HEK293T (cell line): ENCODE results near the gene EFR3B.

ENCODE experiments used
- ELF4 ChIP-seq: fragments of 450-650 bp; IDR thresholded peaks from 2 replicates; pipeline ENCODE4 v1.6.1; 2017; ENCODE audit warnings: antibody characterized with exemption
- FOXA1 ChIP-seq: fragments of 450-650 bp; IDR thresholded peaks from 2 replicates; pipeline ENCODE4 v1.6.1; 2016; ENCODE audit warnings: mild to moderate bottlenecking
- FOXM1 ChIP-seq: fragments of 450-650 bp; IDR thresholded peaks from 2 replicates; pipeline ENCODE4 v1.6.1; 2017; ENCODE audit warnings: mild to moderate bottlenecking, borderline replicate concordance
- HDGF ChIP-seq: fragments of 450-650 bp; IDR thresholded peaks from 2 replicates; pipeline ENCODE4 v1.6.1; 2017; ENCODE audit warnings: antibody characterized with exemption, borderline replicate concordance
- NFRKB ChIP-seq: fragments of 450-650 bp; IDR thresholded peaks from 2 replicates; pipeline ENCODE4 v1.6.1; 2016; ENCODE audit warnings: mild to moderate bottlenecking, moderate library complexity
- SP1 ChIP-seq: fragments of 450-650 bp; IDR thresholded peaks from 2 replicates; pipeline ENCODE4 v1.6.1; 2017
- SUZ12 ChIP-seq: fragments of 450-650 bp; IDR thresholded peaks from 2 replicates; pipeline ENCODE4 v1.6.1; 2016; ENCODE audit warnings: mild to moderate bottlenecking
- TARDBP ChIP-seq: fragments of 450-650 bp; IDR thresholded peaks from 2 replicates; pipeline ENCODE4 v1.6.1; 2016

DNA sequence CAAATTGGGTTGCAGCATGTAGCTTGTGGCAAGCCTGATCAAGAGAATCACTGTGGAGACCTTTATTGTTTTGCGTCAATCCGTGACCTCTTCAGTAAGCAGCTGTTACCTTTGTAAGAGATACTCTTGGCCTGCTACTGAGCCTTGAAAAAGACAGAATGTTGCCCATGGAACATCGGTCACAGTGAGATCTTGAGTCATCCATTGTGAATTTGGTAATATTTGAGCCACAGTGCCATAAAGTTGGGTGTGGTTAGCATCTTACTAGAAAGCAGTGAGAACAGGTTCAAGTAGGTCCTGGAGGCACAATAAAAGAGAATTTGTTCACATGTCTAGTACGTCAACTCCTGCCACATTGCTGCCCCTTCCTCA, 12.7 kb upstream of the EFR3B start:
- no peak for TF ChIP-seq TARDBP
- no peak for TF ChIP-seq FOXM1
- no peak for TF ChIP-seq SP1
- TF ChIP-seq SUZ12: no peak
- no peak for TF ChIP-seq ELF4
- no peak for TF ChIP-seq FOXA1
- TF ChIP-seq HDGF: no peak
- TF ChIP-seq NFRKB: no peak
